Mesenchymal stem cell (in vitro differentiated cells and primary cell): Measurements from ENCODE around the gene STAP1.
"Not testable (repeated sequence)": the region's sequence is repeated elsewhere in the genome, so short reads cannot be mapped to it uniquely, and the experiment has no call there.

Experiments used
- DNase-seq: peaks from one replicate; pipeline ENCODE4 v3.0.0-alpha.2; 2013
- H2AFZ ChIP-seq: one replicate; pipeline ENCODE4 v1.6.1; 2013; ENCODE audit warnings: low read depth, mild to moderate bottlenecking, control low read depth, inconsistent platforms, low read length, moderate library complexity
- H2AK5ac ChIP-seq: 2 replicates; pipeline ENCODE4 v1.6.1; 2013; ENCODE audit warnings: low read length, moderate library complexity, mild to moderate bottlenecking, inconsistent platforms; ENCODE audit not compliant: severe bottlenecking
- H2BK120ac ChIP-seq: one replicate; pipeline ENCODE4 v1.6.1; 2013; ENCODE audit warnings: low read depth, mild to moderate bottlenecking, inconsistent platforms, low read length, moderate library complexity
- H2BK12ac ChIP-seq, 2 experiments: one replicate each; pipeline ENCODE4 v1.6.1; 2013; ENCODE audit warnings: inconsistent platforms in 2 of 2, low read length in 2 of 2, mild to moderate bottlenecking in 2 of 2, moderate library complexity in 2 of 2, control low read depth in 1 of 2
- H2BK15ac ChIP-seq: one replicate; pipeline ENCODE4 v1.6.1; 2013; ENCODE audit warnings: mild to moderate bottlenecking, low read depth, inconsistent platforms; ENCODE audit not compliant: poor library complexity, severe bottlenecking
- H2BK5ac ChIP-seq: 2 replicates; pipeline ENCODE4 v1.6.1; 2013; ENCODE audit warnings: low read depth, mild to moderate bottlenecking, low read length, control low read depth, inconsistent platforms; ENCODE audit not compliant: poor library complexity, severe bottlenecking
- H3K14ac ChIP-seq, 2 experiments: one replicate each; pipeline ENCODE4 v1.6.1; 2013; ENCODE audit warnings: inconsistent platforms in 2 of 2, low read length in 2 of 2, control low read depth in 1 of 2, mild to moderate bottlenecking in 1 of 2, moderate library complexity in 1 of 2
- H3K18ac ChIP-seq, 2 experiments: one replicate each; pipeline ENCODE4 v1.6.1; 2013; ENCODE audit warnings: inconsistent platforms in 2 of 2, low read length in 2 of 2, control low read depth in 1 of 2, low read depth in 1 of 2, mild to moderate bottlenecking in 1 of 2
- H3K23ac ChIP-seq, 2 experiments: one replicate each; pipeline ENCODE4 v1.6.1; 2013; ENCODE audit warnings: inconsistent platforms in 2 of 2, low read length in 2 of 2, mild to moderate bottlenecking in 2 of 2, moderate library complexity in 2 of 2, control low read depth in 1 of 2
- H3K27ac ChIP-seq: 2 replicates; pipeline ENCODE4 v1.5.1; 2013; ENCODE audit warnings: mild to moderate bottlenecking, moderate library complexity, low read length, control low read depth, inconsistent platforms; ENCODE audit not compliant: poor library complexity, severe bottlenecking
- H3K27me3 ChIP-seq, 2 experiments: 2 replicates each; pipeline versions ENCODE4 v1.6.1 to v1.7.0; 2013; ENCODE audit warnings: low read length in 2 of 2, mild to moderate bottlenecking in 2 of 2, moderate library complexity in 2 of 2, control low read depth in 1 of 2, inconsistent platforms in 1 of 2; ENCODE audit not compliant: control insufficient read depth in 1 of 2, insufficient read depth in 1 of 2
- H3K36me3 ChIP-seq, 2 experiments: 2 replicates each; pipeline versions ENCODE4 v1.6.1 to v1.7.0; 2013; ENCODE audit warnings: low read length in 2 of 2, control low read depth in 1 of 2, inconsistent platforms in 1 of 2, low read depth in 1 of 2, mild to moderate bottlenecking in 1 of 2; ENCODE audit not compliant: insufficient read depth in 2 of 2, control insufficient read depth in 1 of 2
- H3K4ac ChIP-seq, 2 experiments: one replicate each; pipeline ENCODE4 v1.6.1; 2013; ENCODE audit warnings: inconsistent platforms in 2 of 2, low read length in 2 of 2, mild to moderate bottlenecking in 2 of 2, moderate library complexity in 2 of 2, control low read depth in 1 of 2, low read depth in 1 of 2
- H3K4me1 ChIP-seq: 2 replicates; pipeline ENCODE4 v1.6.1; 2013; ENCODE audit warnings: low read depth, low read length, control low read depth; ENCODE audit not compliant: control insufficient read depth, insufficient read depth
- H3K4me2 ChIP-seq: 2 replicates; pipeline ENCODE4 v1.6.1; 2013; ENCODE audit warnings: low read length, mild to moderate bottlenecking, inconsistent platforms; ENCODE audit not compliant: poor library complexity, severe bottlenecking
- H3K4me3 ChIP-seq, 2 experiments: 2 replicates each; pipeline versions ENCODE4 v1.5.1 to v1.7.0; 2013; ENCODE audit warnings: low read length in 2 of 2, mild to moderate bottlenecking in 2 of 2, control low read depth in 1 of 2, low read depth in 1 of 2; ENCODE audit not compliant: insufficient read depth in 1 of 2
- H3K79me1 ChIP-seq: replicated peaks from 2 replicates; pipeline ENCODE4 v1.6.1; 2013; ENCODE audit warnings: mild to moderate bottlenecking, control low read depth, low read length, inconsistent platforms; ENCODE audit not compliant: poor library complexity, severe bottlenecking
- H3K9ac ChIP-seq: 2 replicates; pipeline ENCODE4 v1.7.0; 2013; ENCODE audit warnings: mild to moderate bottlenecking, low read length, moderate library complexity
- H3K9me3 ChIP-seq: 2 replicates; pipeline ENCODE4 v1.7.0; 2013; ENCODE audit warnings: mild to moderate bottlenecking, low read length; ENCODE audit not compliant: control insufficient read depth
- H4K8ac ChIP-seq: one replicate; pipeline ENCODE4 v1.6.1; 2013; ENCODE audit warnings: inconsistent platforms, mild to moderate bottlenecking, low read length, moderate library complexity
- H4K91ac ChIP-seq: one replicate; pipeline ENCODE4 v1.6.1; 2013; ENCODE audit warnings: mild to moderate bottlenecking, low read length, inconsistent platforms
- WGBS: methylation state at CpG from one replicate; pipeline ENCODE4 v1.1.7; 2013; ENCODE audit warnings: mixed read lengths; 5-methylcytosine and 5-hydroxymethylcytosine counted together

Gene STAP1

DNA sequence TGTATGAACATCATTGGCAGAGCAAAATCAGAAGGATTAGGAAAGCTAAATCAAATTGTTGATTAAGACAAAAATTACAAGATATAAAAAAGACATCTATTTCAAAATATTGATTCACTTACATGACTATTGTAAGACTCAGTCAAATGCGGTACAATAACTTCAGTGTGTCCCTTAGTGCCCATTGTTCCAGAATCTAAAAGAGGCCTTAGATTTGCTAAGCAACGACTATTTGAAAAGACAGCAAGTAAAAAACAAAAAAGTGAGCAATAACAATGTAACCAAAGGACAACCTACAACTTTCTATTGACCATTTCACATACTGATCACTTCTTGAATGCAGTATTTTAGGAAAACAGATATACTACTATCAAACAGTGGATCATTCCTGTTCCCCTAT, 76.8 kb downstream of the STAP1 start:
- H4K8ac ChIP-seq = no peak overlapping the region
- H2AFZ ChIP-seq = no peak overlapping the region
- no peak overlapping the region for H3K23ac ChIP-seq
- H3K4me3 ChIP-seq = no peak overlapping the region
- no peaks in the 10 kb centered on the region for H3K27me3 ChIP-seq
- H3K4me1 ChIP-seq = no peaks in the 10 kb centered on the region
- H2BK12ac ChIP-seq = no peak overlapping the region
- H3K9ac ChIP-seq = no peak overlapping the region
- no peak overlapping the region for H2BK5ac ChIP-seq
- H3K27ac ChIP-seq = no peak overlapping the region
- peaks cover 17 to 78% of the 10 kb centered on the region in 2 experiments for H3K36me3 ChIP-seq
- H3K4ac ChIP-seq = no peak overlapping the region
- no peak overlapping the region for H3K4me2 ChIP-seq
- no peak overlapping the region for H4K91ac ChIP-seq
- no peak for DNase-seq
- no peak overlapping the region for H2BK15ac ChIP-seq
- peaks cover 8% of the 10 kb centered on the region for H3K79me1 ChIP-seq
- no peaks in the 10 kb centered on the region for H3K9me3 ChIP-seq
- no peak overlapping the region for H3K14ac ChIP-seq
- H3K18ac ChIP-seq = no peak overlapping the region
- no peak overlapping the region for H2AK5ac ChIP-seq
- WGBS = 100% methylated on average over 2 of the region's 2 CpGs
- H2BK120ac ChIP-seq = no peak overlapping the region

- not testable (repeated sequence) for H3K4me1 ChIP-seq, H4K8ac ChIP-seq, H3K4ac ChIP-seq, H2BK5ac ChIP-seq, DNase-seq, H3K4me3 ChIP-seq, H2AFZ ChIP-seq, H3K9ac ChIP-seq, H3K14ac ChIP-seq, H2BK12ac ChIP-seq, H2AK5ac ChIP-seq, H2BK120ac ChIP-seq, H3K27me3 ChIP-seq, H3K4me2 ChIP-seq, H2BK15ac ChIP-seq, H3K18ac ChIP-seq, H4K91ac ChIP-seq, H3K9me3 ChIP-seq, H3K79me1 ChIP-seq, H3K23ac ChIP-seq, H3K27ac ChIP-seq
- 97% methylated on average over 26 of the region's 30 CpGs for WGBS
- H3K36me3 ChIP-seq = peaks cover 17 to 67% of the 10 kb centered on the region in 2 experiments
These were observed 78.5 kb downstream of the STAP1 start for GRCh38 chr4:67636978-67637377.

GRCh38 chr4:67638136-67638535, 79.6 kb downstream of the STAP1 start:
- H4K8ac ChIP-seq = no peak overlapping the region
- H3K9me3 ChIP-seq = no peaks in the 10 kb centered on the region
- H2BK5ac ChIP-seq = no peak overlapping the region
- 98% methylated on average over 4 of the region's 5 CpGs for WGBS
- H3K14ac ChIP-seq = no peak overlapping the region
- H3K79me1 ChIP-seq = peaks cover 5% of the 10 kb centered on the region
- no peak overlapping the region for H3K23ac ChIP-seq
- H2BK12ac ChIP-seq = no peak overlapping the region
- H2AFZ ChIP-seq = no peak overlapping the region
- H3K4me3 ChIP-seq = no peak overlapping the region
- H3K27ac ChIP-seq = no peak overlapping the region
- no peak overlapping the region for H2AK5ac ChIP-seq
- DNase-seq = no peak
- H3K4me1 ChIP-seq = no peaks in the 10 kb centered on the region
- H2BK120ac ChIP-seq = no peak overlapping the region
- H4K91ac ChIP-seq = no peak overlapping the region
- no peak overlapping the region for H3K4me2 ChIP-seq
- H3K9ac ChIP-seq = no peak overlapping the region
- H3K36me3 ChIP-seq = peaks cover 17 to 63% of the 10 kb centered on the region in 2 experiments
- H2BK15ac ChIP-seq = no peak overlapping the region
- H3K27me3 ChIP-seq = no peaks in the 10 kb centered on the region
- H3K4ac ChIP-seq = no peak overlapping the region
- H3K18ac ChIP-seq = peak overlapping the region in 1 of 2 experiments; percentile 5

DNA sequence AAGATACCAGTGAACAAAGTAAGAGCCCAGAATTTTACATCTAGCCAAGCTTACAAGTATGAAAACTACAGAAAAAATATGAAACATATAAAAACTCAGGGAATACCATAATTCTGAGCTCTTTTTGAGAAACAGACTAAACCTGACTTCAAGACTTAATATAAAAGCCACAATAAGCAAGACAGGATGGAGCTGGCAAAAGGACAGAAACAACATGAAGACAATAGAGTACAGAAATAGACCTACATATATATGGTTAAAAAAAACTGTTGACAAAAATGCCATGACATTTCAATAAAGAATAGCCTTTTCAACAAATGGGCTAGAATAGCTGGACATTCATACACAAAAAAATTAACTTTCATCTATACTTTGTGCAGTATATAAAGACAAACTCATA, 93.0 kb downstream of the STAP1 start:
- Histone ChIP-seq H2BK120ac (no peak overlapping the region), H3K14ac (no peak overlapping the region), H3K27me3 (no peaks in the 10 kb centered on the region), H3K4ac (no peak overlapping the region), H2BK12ac (no peak overlapping the region), H3K36me3 (peaks cover 14 to 45% of the 10 kb centered on the region in 2 experiments), H3K4me1 (no peaks in the 10 kb centered on the region), H3K9me3 (no peaks in the 10 kb centered on the region), H3K27ac (no peak overlapping the region), H2AK5ac (no peak overlapping the region), H3K79me1 (peaks cover 7% of the 10 kb centered on the region), H4K8ac (no peak overlapping the region), H3K18ac (no peak overlapping the region), H3K23ac (no peak overlapping the region), H4K91ac (no peak overlapping the region), H2BK15ac (no peak overlapping the region), H3K4me3 (no peak overlapping the region), H3K4me2 (no peak overlapping the region), H2BK5ac (no peak overlapping the region), H2AFZ (no peak overlapping the region), H3K9ac (no peak overlapping the region)
- DNase-seq = no peak
